ENCODE results near the gene TMED1. TPM values are rescaled to one million over a fixed set of nuclear protein-coding genes. Genes with fewer than 3 reads are reported as not detected.
A peak's percentile ranks its signal among the peaks of the same experiment; 100 is the strongest.

TMED1 gene
- total and polyA plus RNA-seq, 2 of the 8 experiments (the other 6 are each of a cell fraction or from before 2014, with no cell fraction given), result 26.9 to 31.9 TPM

DNA sequence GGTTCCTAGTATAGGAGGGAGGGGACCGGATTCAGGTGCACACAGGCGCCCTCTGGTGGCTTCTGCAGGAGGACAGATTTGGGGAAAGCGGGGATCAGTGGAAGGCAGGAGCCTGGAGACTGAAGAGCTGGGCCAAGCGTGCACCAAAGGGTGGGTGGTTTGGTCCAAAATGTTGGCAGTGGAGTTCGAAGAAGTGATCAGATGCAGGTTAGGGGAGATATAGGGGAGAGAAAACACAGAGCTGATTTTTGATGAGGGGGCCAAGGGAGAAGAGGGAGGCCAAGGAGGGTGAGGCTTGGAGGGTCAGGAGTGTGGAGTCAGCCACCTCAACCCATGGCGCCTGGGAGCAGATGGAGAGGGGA is 28.5 kb upstream of the TMED1 start:
- FAIRE-seq, result no peak
- TF ChIP-seq CHD2 (IDR thresholded peaks at IDR 0.05; ENCODE audit: low read length) (no peak), FOSL1 (IDR thresholded peaks at IDR 0.05; ENCODE audit: insufficient read depth, low read depth, low read length) (no peak), SP4 (IDR thresholded peaks at IDR 0.05; ENCODE audit: low read length) (0 out of 2 replicates have a peak, but pooled peaks have one; percentile 11), TEAD4 (IDR thresholded peaks at IDR 0.05; ENCODE audit: low read depth, low read length) (no peak), SUZ12 (IDR thresholded peaks at IDR 0.05; ENCODE audit: low read length) (no peak), TCF12 (IDR thresholded peaks at IDR 0.05; ENCODE audit: low read depth, low read length) (no peak), POLR2A (IDR thresholded peaks at IDR 0.05; ENCODE audit: control extremely low read depth in 1 of 2, low read depth in 2 of 2, low read length in 2 of 2) (no peak), CHD1 (IDR thresholded peaks at IDR 0.05; ENCODE audit: low read depth, low read length) (no peak), POU5F1 (IDR thresholded peaks at IDR 0.05; ENCODE audit: low read depth, low read length) (no peak), NRF1 (IDR thresholded peaks at IDR 0.05; ENCODE audit: low read depth, low read length) (no peak), GABPA (IDR thresholded peaks at IDR 0.05; ENCODE audit: borderline replicate concordance, insufficient read depth, low read length) (no peak), MAFK (IDR thresholded peaks at IDR 0.05; ENCODE audit: low read depth, low read length) (no peak), RBBP5 (IDR thresholded peaks at IDR 0.05; ENCODE audit: borderline replicate concordance, low read depth, low read length) (no peak)
- TF ChIP-seq, protein P1, sequence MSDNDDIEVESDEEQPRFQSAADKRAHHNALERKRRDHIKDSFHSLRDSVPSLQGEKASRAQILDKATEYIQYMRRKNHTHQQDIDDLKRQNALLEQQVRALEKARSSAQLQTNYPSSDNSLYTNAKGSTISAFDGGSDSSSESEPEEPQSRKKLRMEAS (IDR thresholded peaks at IDR 0.05), result 0 out of 2 replicates have a peak, but pooled peaks have one; percentile 7
- TF ChIP-seq, protein P2, sequence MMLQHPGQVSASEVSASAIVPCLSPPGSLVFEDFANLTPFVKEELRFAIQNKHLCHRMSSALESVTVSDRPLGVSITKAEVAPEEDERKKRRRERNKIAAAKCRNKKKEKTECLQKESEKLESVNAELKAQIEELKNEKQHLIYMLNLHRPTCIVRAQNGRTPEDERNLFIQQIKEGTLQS (IDR thresholded peaks at IDR 0.05; ENCODE audit: insufficient read depth, low read depth, low read length), result no peak

More for the DNA sequence above, 28.5 kb upstream of the TMED1 start:
- Histone ChIP-seq H2BK15ac (ENCODE audit: low read length) (no peak overlapping the region), H3K56ac (replicated peaks; ENCODE audit: insufficient read length, low read depth, low read length) (no peak overlapping the region), H3K4me2 (ENCODE audit: insufficient read depth in 1 of 2, low read depth in 2 of 2, low read length in 2 of 2) (no peak overlapping the region), H3K23me2 (ENCODE audit: low read depth, low read length) (no peaks in the 10 kb centered on the region), H2BK20ac (ENCODE audit: low read length) (no peak overlapping the region), H2BK120ac (replicated peaks; ENCODE audit: low read depth, low read length) (no peak overlapping the region), H3K27ac (ENCODE audit: low read depth, low read length) (no peak overlapping the region), H3K4me1 (replicated peaks in 1 of 4; ENCODE audit: control insufficient read depth in 3 of 4, insufficient read depth in 4 of 4, low read length in 3 of 4) (no peaks in the 10 kb centered on the region; a peak in 1 of 7 replicates), H3K4ac (replicated peaks; ENCODE audit: insufficient read length, low read depth, low read length) (no peak overlapping the region), H3K9ac (replicated peaks in 1 of 4; ENCODE audit: extremely low read depth in 1 of 4, low read depth in 3 of 4, low read length in 3 of 4) (no peak overlapping the region), H3K18ac (ENCODE audit: extremely low read depth, low read length) (no peak overlapping the region), H2BK5ac (ENCODE audit: low read depth, low read length) (no peak overlapping the region), H3K79me1 (ENCODE audit: low read depth, low read length) (no peaks in the 10 kb centered on the region), H4K20me1 (replicated peaks in 1 of 2; ENCODE audit: control insufficient read depth in 1 of 2, insufficient read depth in 2 of 2, low read length in 2 of 2) (no peaks in the 10 kb centered on the region), H3K14ac (ENCODE audit: insufficient read length) (no peak overlapping the region), H4K8ac (ENCODE audit: extremely low read depth, insufficient read depth, low read length) (no peak overlapping the region), H3K36me3 (ENCODE audit: control insufficient read depth in 2 of 4, insufficient read depth in 4 of 4, low read length in 3 of 4) (no peaks in the 10 kb centered on the region), H3K23ac (ENCODE audit: insufficient read length) (no peak overlapping the region), H2AFZ (ENCODE audit: low read length) (no peak overlapping the region; the same call in 1 of the 2 replicates), H4K5ac (ENCODE audit: insufficient read length, low read depth, low read length) (no peak overlapping the region), H3K79me2 (ENCODE audit: control insufficient read depth in 1 of 2, insufficient read depth in 2 of 2, low read length in 2 of 2) (no peaks in the 10 kb centered on the region), H3K4me3 (ENCODE audit: extremely low read depth in 1 of 4, insufficient read depth in 2 of 4, low read depth in 3 of 4, low read length in 4 of 4) (no peak overlapping the region), H4K91ac (replicated peaks; ENCODE audit: insufficient read length, low read length) (no peak overlapping the region), H2AK5ac (ENCODE audit: low read depth, low read length) (no peak overlapping the region), H2BK12ac (ENCODE audit: low read depth, low read length) (no peak overlapping the region), H3K9me3 (ENCODE audit: insufficient read depth in 2 of 2, low read depth in 1 of 2, low read length in 1 of 2) (no peaks in the 10 kb centered on the region), H3K27me3 (replicated peaks in 1 of 4; ENCODE audit: control insufficient read depth in 3 of 4, extremely low read depth in 1 of 4, insufficient read depth in 3 of 4, low read length in 3 of 4) (no peaks in the 10 kb centered on the region; a peak in 1 of 7 replicates)
- WGBS, 2 experiments (ENCODE audit: extremely low coverage in 1 of 2, insufficient coverage in 1 of 2, insufficient read length in 1 of 2, insufficient replicate concordance in 2 of 2, low coverage in 1 of 2, low lambda C conversion rate in 2 of 2, missing lambda C conversion rate in 1 of 2), result 36% methylated on average over 6 of the region's 6 CpGs; no CpG with 5 or more reads in 1 of the 2 experiments
- CTCF ChIA-PET (ENCODE audit: partially characterized antibody), result interaction anchor here (0.5 to 11.3 kb wide), 38 partner anchors 8 to 1696 kb away, joined by 3 to 249 read pairs (median 4); partner anchors contain the start of genes C19orf38 and TMED1
- peak in 1 of 2 experiments; percentile 94 for DNase-seq (ENCODE audit: low read depth in 1 of 2, low spot score in 2 of 2)
- POLR2A ChIA-PET (ENCODE audit: partially characterized antibody), result interaction anchor here (0.9 to 3.1 kb wide), 5 partner anchors 15 to 201 kb away, joined by 3 to 21 read pairs (median 3); partner anchors contain the start of gene TMED1
